Trophoblast cell (in vitro differentiated cells and primary cell): ENCODE results near the gene OR52K1.

Experiments
- DNase-seq, 2 donors: peaks; one replicate each; pipeline ENCODE4 v3.0.0-alpha.2; 2016
- H2AFZ ChIP-seq: 2 replicates; pipeline ENCODE4 v1.6.1; 2013; ENCODE audit warnings: low read length, moderate library complexity, mild to moderate bottlenecking; ENCODE audit not compliant: insufficient read depth, poor library complexity
- H2AK5ac ChIP-seq: 2 replicates; pipeline ENCODE4 v1.6.1; 2013; ENCODE audit warnings: mild to moderate bottlenecking, low read length
- H2BK120ac ChIP-seq: 2 replicates; pipeline ENCODE4 v1.6.1; 2013; ENCODE audit warnings: low read length, mild to moderate bottlenecking, moderate library complexity; ENCODE audit not compliant: insufficient read depth, poor library complexity
- H2BK12ac ChIP-seq: 2 replicates; pipeline ENCODE4 v1.6.1; 2013; ENCODE audit warnings: mild to moderate bottlenecking, low read length, moderate library complexity
- H2BK5ac ChIP-seq: 2 replicates; pipeline ENCODE4 v1.6.1; 2013; ENCODE audit warnings: low read length, low read depth, moderate library complexity, mild to moderate bottlenecking; ENCODE audit not compliant: poor library complexity
- H3K14ac ChIP-seq: 2 replicates; pipeline ENCODE4 v1.6.1; 2013; ENCODE audit warnings: mild to moderate bottlenecking, low read length
- H3K18ac ChIP-seq: 2 replicates; pipeline ENCODE4 v1.6.1; 2013; ENCODE audit warnings: mild to moderate bottlenecking, low read length
- H3K23ac ChIP-seq: 2 replicates; pipeline ENCODE4 v1.6.1; 2013; ENCODE audit warnings: low read length
- H3K27ac ChIP-seq: 2 replicates; pipeline ENCODE4 v1.5.1; 2013; ENCODE audit warnings: low read depth, mild to moderate bottlenecking, inconsistent platforms, low read length, moderate library complexity
- H3K27me3 ChIP-seq: 2 replicates; pipeline ENCODE4 v1.6.1; 2013; ENCODE audit warnings: inconsistent platforms, mild to moderate bottlenecking, low read length, moderate library complexity; ENCODE audit not compliant: insufficient read depth
- H3K36me3 ChIP-seq, 2 experiments: 1 replicate in 1 of 2; 2 replicates in 1 of 2; pipeline ENCODE4 v1.6.1; 2013; ENCODE audit warnings: low read length in 2 of 2, mild to moderate bottlenecking in 2 of 2, moderate library complexity in 1 of 2; ENCODE audit not compliant: insufficient read depth in 2 of 2, control insufficient read depth in 1 of 2
- H3K4ac ChIP-seq: 2 replicates; pipeline ENCODE4 v1.6.1; 2013; ENCODE audit warnings: low read depth, mild to moderate bottlenecking, low read length, moderate library complexity
- H3K4me1 ChIP-seq, 2 experiments: 1 replicate in 1 of 2; 2 replicates in 1 of 2; pipeline ENCODE4 v1.6.1; 2013; ENCODE audit warnings: low read length in 2 of 2, mild to moderate bottlenecking in 2 of 2, moderate library complexity in 1 of 2; ENCODE audit not compliant: insufficient read depth in 2 of 2, control insufficient read depth in 1 of 2
- H3K4me2 ChIP-seq: 2 replicates; pipeline ENCODE4 v1.6.1; 2013; ENCODE audit warnings: inconsistent platforms, mild to moderate bottlenecking, low read length, moderate library complexity
- H3K4me3 ChIP-seq: 2 replicates; pipeline ENCODE4 v1.5.1; 2013; ENCODE audit warnings: mild to moderate bottlenecking, low read depth, low read length, inconsistent platforms
- H3K79me1 ChIP-seq: one replicate; pipeline ENCODE4 v1.6.1; 2013; ENCODE audit warnings: low read length
- H3K79me2 ChIP-seq: 2 replicates; pipeline ENCODE4 v1.6.1; 2013; ENCODE audit warnings: low read length, mild to moderate bottlenecking; ENCODE audit not compliant: control insufficient read depth, insufficient read depth, poor library complexity
- H3K9ac ChIP-seq: 2 replicates; pipeline ENCODE4 v1.6.1; 2013; ENCODE audit warnings: mild to moderate bottlenecking, low read length
- H3K9me3 ChIP-seq: 2 replicates; pipeline ENCODE4 v1.6.1; 2013; ENCODE audit warnings: low read depth, mild to moderate bottlenecking, control low read depth, inconsistent platforms, low read length; ENCODE audit not compliant: insufficient read depth
- H4K12ac ChIP-seq: 2 replicates; pipeline ENCODE4 v1.6.1; 2013; ENCODE audit warnings: low read depth, mild to moderate bottlenecking, low read length, moderate library complexity
- H4K8ac ChIP-seq: 2 replicates; pipeline ENCODE4 v1.6.1; 2013; ENCODE audit warnings: low read depth, mild to moderate bottlenecking, low read length, moderate library complexity
- H4K91ac ChIP-seq: one replicate; pipeline ENCODE4 v1.6.1; 2013; ENCODE audit warnings: low read depth, mild to moderate bottlenecking, low read length, moderate library complexity
- WGBS: extraction: QIAGEN DNeasy Blood & Tissue Kit; methylation state at CpG from one replicate; pipeline ENCODE4 v1.1.7; 2013; ENCODE audit warnings: missing lambda C conversion rate; ENCODE audit not compliant: insufficient read length, insufficient coverage; ENCODE audit errors: extremely low coverage; 5-methylcytosine and 5-hydroxymethylcytosine counted together

The OR52K1 gene

DNA sequence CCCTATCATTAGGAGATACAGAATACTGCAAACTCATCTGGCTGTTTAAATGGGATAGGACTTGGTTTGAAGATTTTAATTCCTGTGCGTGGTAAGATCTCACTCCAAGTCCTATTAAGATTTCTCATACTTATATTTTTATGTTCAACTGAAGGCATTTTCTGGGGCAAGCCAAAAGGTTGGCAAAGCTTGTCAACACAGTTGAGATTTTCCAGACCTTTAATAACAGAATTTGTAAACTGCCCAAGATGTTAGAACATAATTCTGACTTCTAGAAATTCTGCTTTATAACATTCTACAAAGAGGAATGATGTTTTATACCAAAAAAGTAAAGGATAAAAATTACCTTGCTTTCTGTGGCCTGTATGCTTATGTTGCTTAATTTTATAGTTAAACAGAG, 31.8 kb downstream of the OR52K1 start:
- H3K23ac ChIP-seq = no peak overlapping the region
- H4K12ac ChIP-seq = no peak overlapping the region
- H3K4ac ChIP-seq = no peak overlapping the region
- H2BK12ac ChIP-seq = no peak overlapping the region
- no peak overlapping the region for H3K18ac ChIP-seq
- no peak overlapping the region for H2BK120ac ChIP-seq
- no peak for DNase-seq
- no peak overlapping the region for H3K4me2 ChIP-seq
- no peak overlapping the region for H3K14ac ChIP-seq
- no peak overlapping the region for H4K8ac ChIP-seq
- no peaks in the 10 kb centered on the region for H3K27me3 ChIP-seq
- no peak overlapping the region for H3K27ac ChIP-seq
- H3K9ac ChIP-seq = no peak overlapping the region
- H3K36me3 ChIP-seq = no peaks in the 10 kb centered on the region
- no CpG with 5 or more reads among the region's 1 CpG for WGBS
- H2AK5ac ChIP-seq = no peak overlapping the region
- no peak overlapping the region for H2BK5ac ChIP-seq
- no peak overlapping the region for H4K91ac ChIP-seq
- H3K79me1 ChIP-seq = no peaks in the 10 kb centered on the region
- H3K4me1 ChIP-seq = no peaks in the 10 kb centered on the region
- peaks cover 2% of the 10 kb centered on the region for H3K9me3 ChIP-seq
- no peaks in the 10 kb centered on the region for H3K79me2 ChIP-seq
- no peak overlapping the region for H3K4me3 ChIP-seq
- no peak overlapping the region for H2AFZ ChIP-seq

DNA sequence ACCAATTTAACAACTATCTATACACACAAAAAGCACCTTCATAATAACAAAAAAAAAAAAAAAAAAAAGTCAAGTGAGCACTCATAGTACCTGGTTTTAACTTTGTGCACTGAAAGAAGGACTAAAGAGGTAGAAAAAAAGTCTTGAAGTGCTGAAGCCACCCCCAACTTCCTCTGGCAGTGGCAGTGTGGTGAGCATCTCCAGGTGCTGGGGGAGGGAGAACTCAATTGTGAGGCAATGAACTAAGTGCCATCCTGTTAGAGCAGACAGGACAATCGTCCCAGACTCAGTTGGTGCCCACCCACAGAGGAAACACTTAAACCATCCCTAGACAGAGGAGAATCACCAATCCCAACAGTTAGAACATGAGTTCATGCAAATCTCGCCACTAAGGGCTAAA, 39.9 kb downstream of the OR52K1 start:
- Histone ChIP-seq H2BK5ac (no peak overlapping the region), H3K4me1 (no peaks in the 10 kb centered on the region), H3K27ac (no peak overlapping the region), H4K12ac (no peak overlapping the region), H4K91ac (no peak overlapping the region), H3K4ac (no peak overlapping the region), H2BK12ac (no peak overlapping the region), H2BK120ac (no peak overlapping the region), H3K79me2 (no peaks in the 10 kb centered on the region), H3K27me3 (no peaks in the 10 kb centered on the region), H3K14ac (no peak overlapping the region), H2AFZ (no peak overlapping the region), H4K8ac (no peak overlapping the region), H3K23ac (no peak overlapping the region), H3K79me1 (no peaks in the 10 kb centered on the region), H3K9me3 (no peaks in the 10 kb centered on the region), H3K36me3 (no peaks in the 10 kb centered on the region), H3K9ac (no peak overlapping the region), H3K4me2 (no peak overlapping the region), H3K4me3 (no peak overlapping the region), H3K18ac (no peak overlapping the region), H2AK5ac (no peak overlapping the region)
- no CpG with 5 or more reads among the region's 2 CpGs for WGBS
- no peak for DNase-seq

DNA sequence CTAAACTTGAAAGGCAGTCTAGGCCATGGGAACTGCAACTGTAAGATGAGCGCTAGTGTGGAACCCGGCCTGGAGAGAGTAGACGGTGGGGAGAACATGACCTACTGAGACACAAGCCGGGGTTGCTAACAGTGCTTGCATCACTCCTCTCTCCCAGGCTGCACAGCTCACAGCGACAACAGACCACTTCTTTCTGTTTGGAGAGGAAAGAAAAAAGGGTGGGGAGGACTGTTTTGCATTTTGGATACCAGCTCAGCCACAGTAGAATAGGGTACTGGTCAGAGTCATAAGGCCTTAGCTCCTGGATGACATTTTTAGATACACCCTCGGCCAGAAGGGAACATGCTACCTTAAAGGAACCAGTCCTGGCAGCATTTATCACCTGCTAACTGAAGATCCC, 40.3 kb downstream of the OR52K1 start:
- H4K8ac ChIP-seq = no peak overlapping the region
- H3K14ac ChIP-seq = no peak overlapping the region
- no peak overlapping the region for H2BK5ac ChIP-seq
- H2BK12ac ChIP-seq = no peak overlapping the region
- no peaks in the 10 kb centered on the region for H3K79me1 ChIP-seq
- H3K27me3 ChIP-seq = no peaks in the 10 kb centered on the region
- no peak overlapping the region for H4K91ac ChIP-seq
- H3K36me3 ChIP-seq = no peaks in the 10 kb centered on the region
- WGBS = no CpG with 5 or more reads among the region's 6 CpGs
- H3K4me3 ChIP-seq = no peak overlapping the region
- H3K4me1 ChIP-seq = no peaks in the 10 kb centered on the region
- H2BK120ac ChIP-seq = no peak overlapping the region
- no peak overlapping the region for H3K18ac ChIP-seq
- H3K27ac ChIP-seq = no peak overlapping the region
- H3K9ac ChIP-seq = no peak overlapping the region
- H4K12ac ChIP-seq = no peak overlapping the region
- no peak overlapping the region for H3K4ac ChIP-seq
- H3K79me2 ChIP-seq = no peaks in the 10 kb centered on the region
- H2AK5ac ChIP-seq = no peak overlapping the region
- no peak overlapping the region for H3K4me2 ChIP-seq
- H3K9me3 ChIP-seq = no peaks in the 10 kb centered on the region
- no peak overlapping the region for H3K23ac ChIP-seq
- DNase-seq = no peak
- H2AFZ ChIP-seq = no peak overlapping the region

DNA sequence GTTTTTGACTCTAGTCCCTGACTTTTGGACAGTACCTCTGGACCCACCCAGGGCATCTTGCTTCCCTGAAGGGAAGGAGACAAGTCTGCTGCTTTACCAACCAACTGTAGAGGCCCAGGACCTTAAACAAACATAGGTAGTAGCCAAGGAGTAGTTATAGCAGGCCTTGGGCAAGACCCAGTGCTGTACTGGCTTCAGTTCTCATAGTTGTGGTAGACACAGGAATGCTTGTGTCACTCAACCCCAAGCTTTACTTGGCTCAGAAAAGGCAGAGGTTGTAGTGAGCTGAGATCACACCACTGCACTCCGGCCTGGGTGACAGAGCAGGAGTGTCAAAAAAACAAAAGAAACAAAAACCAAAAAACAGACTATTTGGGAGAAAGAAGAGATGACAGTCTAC, 41.2 kb downstream of the OR52K1 start:
- no peak overlapping the region for H3K14ac ChIP-seq
- H3K79me1 ChIP-seq = no peaks in the 10 kb centered on the region
- no peak overlapping the region for H4K12ac ChIP-seq
- no peak overlapping the region for H3K9ac ChIP-seq
- no peak overlapping the region for H2BK5ac ChIP-seq
- no peak overlapping the region for H3K4me3 ChIP-seq
- H3K4me1 ChIP-seq = no peaks in the 10 kb centered on the region
- no peak overlapping the region for H3K18ac ChIP-seq
- no CpG with 5 or more reads among the region's 1 CpG for WGBS
- H3K9me3 ChIP-seq = no peaks in the 10 kb centered on the region
- H4K91ac ChIP-seq = no peak overlapping the region
- H3K27ac ChIP-seq = no peak overlapping the region
- no peak overlapping the region for H2BK12ac ChIP-seq
- no peak overlapping the region for H3K4ac ChIP-seq
- DNase-seq = no peak
- no peaks in the 10 kb centered on the region for H3K27me3 ChIP-seq
- no peak overlapping the region for H3K23ac ChIP-seq
- no peaks in the 10 kb centered on the region for H3K79me2 ChIP-seq
- no peak overlapping the region for H4K8ac ChIP-seq
- H2AK5ac ChIP-seq = no peak overlapping the region
- H2BK120ac ChIP-seq = no peak overlapping the region
- no peak overlapping the region for H2AFZ ChIP-seq
- H3K4me2 ChIP-seq = no peak overlapping the region
- no peaks in the 10 kb centered on the region for H3K36me3 ChIP-seq
